Keratinocyte (primary cell): ENCODE measurements around the gene DNAJB6. TPM values are rescaled to one million over a fixed set of nuclear protein-coding genes. Genes with fewer than 3 reads are reported as not detected.

Experiments used
- DNase-seq: peaks from one replicate; pipeline ENCODE4 v3.0.0-alpha.2; 2011; ENCODE audit warnings: low read depth, missing footprints, low spot score
- FAIRE-seq: peaks from 2 replicates; lab custom pipeline; 2011; peaks lifted over from hg19 to GRCh38; lab: Jason Lieb, UNC
- H2AFZ ChIP-seq: 2 replicates; pipeline ENCODE4 v1.6.0; 2012; ENCODE audit warnings: low read length, control low read depth, inconsistent platforms; ENCODE audit not compliant: control insufficient read depth
- H3K27ac ChIP-seq: 2 replicates; pipeline ENCODE4 v1.5.1; 2011; ENCODE audit warnings: low read length; ENCODE audit not compliant: control insufficient read depth, insufficient read depth
- H3K27me3 ChIP-seq: 3 replicates; pipeline ENCODE4 v1.6.0; 2011; ENCODE audit warnings: low read length; ENCODE audit not compliant: control insufficient read depth, insufficient read depth; ENCODE audit errors: extremely low read depth
- H3K36me3 ChIP-seq, 2 experiments: 2 replicates in 1 of 2; 3 replicates in 1 of 2; pipeline ENCODE4 v1.5.1; 2011; ENCODE audit warnings: low read length in 2 of 2, mild to moderate bottlenecking in 1 of 2; ENCODE audit not compliant: control insufficient read depth in 2 of 2, insufficient read depth in 2 of 2; ENCODE audit errors: extremely low read depth in 1 of 2
- H3K4me1 ChIP-seq: 3 replicates; pipeline ENCODE4 v1.5.1; 2011; ENCODE audit warnings: low read length; ENCODE audit not compliant: control insufficient read depth, insufficient read depth; ENCODE audit errors: extremely low read depth
- H3K4me2 ChIP-seq: 3 replicates; pipeline ENCODE4 v1.6.0; 2011; ENCODE audit warnings: low read depth, low read length; ENCODE audit not compliant: control insufficient read depth, insufficient read depth; ENCODE audit errors: extremely low read depth
- H3K4me3 ChIP-seq, 3 experiments: fragments of 200-600 bp in 1 of 3; sonication (generic) in 1 of 3; 2 replicates in 2 of 3; 3 replicates in 1 of 3; pipeline ENCODE4 v1.5.1; 2011 to 2016; ENCODE audit warnings: low read length in 3 of 3, mild to moderate bottlenecking in 3 of 3, control low read depth in 2 of 3, inconsistent platforms in 1 of 3, low read depth in 1 of 3, mixed read lengths in 1 of 3, mixed run types in 1 of 3, moderate library complexity in 1 of 3; ENCODE audit not compliant: control insufficient read depth in 2 of 3, insufficient read depth in 2 of 3; ENCODE audit errors: extremely low read depth in 1 of 3
- H3K79me2 ChIP-seq: 2 replicates; pipeline ENCODE4 v1.6.0; 2012; ENCODE audit warnings: low read length; ENCODE audit not compliant: control insufficient read depth, insufficient read depth
- H3K9ac ChIP-seq: 3 replicates; pipeline ENCODE4 v1.6.0; 2011; ENCODE audit warnings: low read length; ENCODE audit not compliant: control insufficient read depth, insufficient read depth; ENCODE audit errors: extremely low read depth
- H3K9me1 ChIP-seq: 3 replicates; pipeline ENCODE4 v1.6.0; 2011; ENCODE audit warnings: low read length; ENCODE audit not compliant: control insufficient read depth, insufficient read depth; ENCODE audit errors: extremely low read depth
- H3K9me3 ChIP-seq: 2 replicates; pipeline ENCODE4 v1.5.1; 2012; ENCODE audit warnings: low read depth, low read length; ENCODE audit not compliant: control insufficient read depth
- H4K20me1 ChIP-seq: 3 replicates; pipeline ENCODE4 v1.6.0; 2011; ENCODE audit warnings: low read length; ENCODE audit not compliant: control insufficient read depth, insufficient read depth; ENCODE audit errors: extremely low read depth
- EZH2 ChIP-seq: IDR thresholded peaks from one replicate; pipeline ENCODE4 v1.6.1; 2012; ENCODE audit warnings: inconsistent platforms, mild to moderate bottlenecking, low read length, moderate library complexity
- dilution Hi-C: fragments of 300-500 bp; cut with MboI; formaldehyde crosslinking; loops from one replicate; pipeline ENCODE4 v1.7.0; 2020; ENCODE audit warnings: low sequenced_read_pairs; ENCODE audit not compliant: extremely low pct_ligation_motif_present
- polyA plus RNA-seq, 5 experiments: library from polyadenylated mRNA; depleted of rRNA in 3 of 5; stranded (reverse) in 3 of 5; stranded (forward) in 1 of 5; unstranded in 1 of 5; fragments of >200 nt; gene quantifications; 1 replicate in 1 of 5; 2 replicates in 3 of 5; 3 replicates in 1 of 5; pipeline versions ENCODE4 v1.2.1 to v1.2.3, GENCODE V29; 2011 to 2012; ENCODE audit warnings: missing spikeins in 2 of 5, low read depth in 1 of 5, low replicate concordance in 1 of 5
- TF ChIP-seq, protein P1 (sequence below), 3 experiments: IDR thresholded peaks in 1 of 3; conservative IDR thresholded peaks in 1 of 3; optimal IDR thresholded peaks in 1 of 3; 2 replicates in 2 of 3; 3 replicates in 1 of 3; pipeline versions ENCODE3 to v1.5.1; 2011; ENCODE audit warnings: low read length in 3 of 3, mild to moderate bottlenecking in 3 of 3, moderate library complexity in 2 of 3, control low read depth in 1 of 3, inconsistent platforms in 1 of 3; ENCODE audit not compliant: insufficient read depth in 2 of 3; ENCODE audit errors: extremely low read depth in 1 of 3

DNAJB6 gene
- polyA plus RNA-seq, 1 donor (not counting 4 experiments of a cell fraction or from before 2014, with no cell fraction given) = 152 TPM

DNA sequence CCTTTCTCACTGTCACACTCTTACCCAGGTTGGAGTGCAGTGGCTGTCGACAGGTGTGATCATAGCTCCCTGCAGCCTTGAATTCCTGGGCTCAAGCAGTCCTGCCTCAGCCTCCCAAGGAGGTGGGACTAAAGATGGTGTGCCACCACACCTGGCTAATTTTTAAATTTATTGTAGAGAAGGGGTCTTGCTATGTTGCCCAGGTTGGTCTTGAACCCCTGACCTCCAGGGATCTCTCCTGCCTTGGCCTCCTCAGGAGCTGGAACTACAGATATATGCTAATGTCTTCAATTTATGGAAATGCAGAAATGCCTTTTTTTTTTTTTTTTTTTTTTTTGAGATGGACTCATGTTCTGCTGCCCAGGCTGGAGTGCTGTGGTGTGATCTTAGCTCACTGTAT lies 42.7 kb downstream of the DNAJB6 start:
- H3K4me3 ChIP-seq = no peak overlapping the region
- H3K27me3 ChIP-seq = no peaks in the 10 kb centered on the region
- peaks cover 32 to 38% of the 10 kb centered on the region in 2 experiments for H3K36me3 ChIP-seq
- no peak overlapping the region for H3K9ac ChIP-seq
- peaks cover 96% of the 10 kb centered on the region for H3K79me2 ChIP-seq
- no peak overlapping the region for H3K27ac ChIP-seq
- H3K9me3 ChIP-seq = no peaks in the 10 kb centered on the region
- FAIRE-seq (no peak), DNase-seq (no peak)
- H3K9me1 ChIP-seq = no peaks in the 10 kb centered on the region
- peaks cover 23% of the 10 kb centered on the region for H4K20me1 ChIP-seq
- TF ChIP-seq, protein P1, sequence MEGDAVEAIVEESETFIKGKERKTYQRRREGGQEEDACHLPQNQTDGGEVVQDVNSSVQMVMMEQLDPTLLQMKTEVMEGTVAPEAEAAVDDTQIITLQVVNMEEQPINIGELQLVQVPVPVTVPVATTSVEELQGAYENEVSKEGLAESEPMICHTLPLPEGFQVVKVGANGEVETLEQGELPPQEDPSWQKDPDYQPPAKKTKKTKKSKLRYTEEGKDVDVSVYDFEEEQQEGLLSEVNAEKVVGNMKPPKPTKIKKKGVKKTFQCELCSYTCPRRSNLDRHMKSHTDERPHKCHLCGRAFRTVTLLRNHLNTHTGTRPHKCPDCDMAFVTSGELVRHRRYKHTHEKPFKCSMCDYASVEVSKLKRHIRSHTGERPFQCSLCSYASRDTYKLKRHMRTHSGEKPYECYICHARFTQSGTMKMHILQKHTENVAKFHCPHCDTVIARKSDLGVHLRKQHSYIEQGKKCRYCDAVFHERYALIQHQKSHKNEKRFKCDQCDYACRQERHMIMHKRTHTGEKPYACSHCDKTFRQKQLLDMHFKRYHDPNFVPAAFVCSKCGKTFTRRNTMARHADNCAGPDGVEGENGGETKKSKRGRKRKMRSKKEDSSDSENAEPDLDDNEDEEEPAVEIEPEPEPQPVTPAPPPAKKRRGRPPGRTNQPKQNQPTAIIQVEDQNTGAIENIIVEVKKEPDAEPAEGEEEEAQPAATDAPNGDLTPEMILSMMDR (optimal IDR thresholded peaks at IDR 0.05 in 1 of 3, IDR thresholded peaks at IDR 0.05 in 1 of 3, conservative IDR thresholded peaks at IDR 0.05 in 1 of 3; ENCODE audit: extremely low read depth in 1 of 3, insufficient read depth in 2 of 3, low read length in 3 of 3) = no peak
- no peak for TF ChIP-seq EZH2
- no peak overlapping the region for H2AFZ ChIP-seq
- H3K4me1 ChIP-seq = no peaks in the 10 kb centered on the region
- dilution Hi-C loops = no loop called here
- no peak overlapping the region for H3K4me2 ChIP-seq

DNA sequence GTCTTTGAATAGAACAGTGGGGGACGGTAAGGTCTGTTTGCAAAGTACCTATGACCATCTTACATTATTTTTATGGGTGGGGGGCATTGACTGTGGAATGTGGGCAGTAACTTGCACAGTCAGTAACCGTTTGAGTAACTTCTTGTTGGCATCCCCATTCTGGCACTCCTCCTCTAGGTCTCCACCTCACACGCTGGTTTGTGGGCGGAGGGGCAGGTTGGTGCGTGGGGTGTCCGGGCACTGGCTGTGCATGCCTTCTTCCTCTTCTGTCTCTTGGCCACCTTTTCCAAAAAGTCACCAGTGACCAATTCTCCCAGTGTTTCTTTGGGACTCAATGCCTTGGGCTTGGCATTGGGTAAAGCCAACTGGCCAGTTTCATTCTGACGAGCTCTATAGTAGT lies 43.6 kb downstream of the DNAJB6 start:
- H3K27ac ChIP-seq = no peak overlapping the region
- no peak overlapping the region for H3K4me2 ChIP-seq
- H3K4me3 ChIP-seq = no peak overlapping the region
- no peak overlapping the region for H2AFZ ChIP-seq
- H3K36me3 ChIP-seq = peaks cover 33 to 43% of the 10 kb centered on the region in 2 experiments
- dilution Hi-C loops = no loop called here
- peaks cover 90% of the 10 kb centered on the region for H3K79me2 ChIP-seq
- H3K9ac ChIP-seq = no peak overlapping the region
- TF ChIP-seq, protein P1 (optimal IDR thresholded peaks at IDR 0.05 in 1 of 3, IDR thresholded peaks at IDR 0.05 in 1 of 3, conservative IDR thresholded peaks at IDR 0.05 in 1 of 3; ENCODE audit: extremely low read depth in 1 of 3, insufficient read depth in 2 of 3, low read length in 3 of 3) = no peak
- TF ChIP-seq EZH2 = no peak
- H3K27me3 ChIP-seq = no peaks in the 10 kb centered on the region
- no peaks in the 10 kb centered on the region for H3K4me1 ChIP-seq
- no peaks in the 10 kb centered on the region for H3K9me1 ChIP-seq
- FAIRE-seq (no peak), DNase-seq (no peak)
- H3K9me3 ChIP-seq = no peaks in the 10 kb centered on the region
- peaks cover 18% of the 10 kb centered on the region for H4K20me1 ChIP-seq
